Measurements from ENCODE around the gene TVP23A. TPM values are rescaled to one million over a fixed set of nuclear protein-coding genes. Genes with fewer than 3 reads are reported as not detected.
"Not testable (repeated sequence)": the region's sequence is repeated elsewhere in the genome, so short reads cannot be mapped to it uniquely, and the experiment has no call there.

Gene TVP23A
- total RNA-seq, 4 donors from 2014 or later: 1.1 to 3.3 TPM; not detected in 2

DNA sequence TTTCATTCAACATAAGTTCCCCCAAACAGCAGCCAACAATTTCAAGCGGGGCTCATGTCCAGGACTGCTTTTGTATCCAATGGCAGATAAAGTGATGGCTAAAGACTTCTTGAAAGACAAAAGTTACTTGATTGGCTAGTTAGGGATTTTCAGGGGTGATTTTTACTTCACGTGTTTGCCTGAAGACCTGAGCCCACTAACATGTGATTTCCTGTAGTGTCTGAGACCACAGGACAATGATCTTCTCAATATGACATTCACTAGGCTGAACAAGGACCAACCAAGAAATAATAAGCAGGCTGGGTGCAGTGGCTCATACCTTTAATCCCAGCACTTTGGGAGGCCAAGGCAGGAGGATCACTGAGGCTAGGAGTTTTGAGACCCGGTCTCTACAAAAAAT, 10.4 kb downstream of the TVP23A start:
- Histone ChIP-seq H3K9me3 (no peaks in the 10 kb centered on the region), H3K4me3 (no peak overlapping the region), H3K4me1 (no peaks in the 10 kb centered on the region), H3K36me3 (no peaks in the 10 kb centered on the region), H3K27ac (no peak overlapping the region), H3K27me3 (no peaks in the 10 kb centered on the region)
- no peak for DNase-seq
- TF ChIP-seq, protein P1, sequence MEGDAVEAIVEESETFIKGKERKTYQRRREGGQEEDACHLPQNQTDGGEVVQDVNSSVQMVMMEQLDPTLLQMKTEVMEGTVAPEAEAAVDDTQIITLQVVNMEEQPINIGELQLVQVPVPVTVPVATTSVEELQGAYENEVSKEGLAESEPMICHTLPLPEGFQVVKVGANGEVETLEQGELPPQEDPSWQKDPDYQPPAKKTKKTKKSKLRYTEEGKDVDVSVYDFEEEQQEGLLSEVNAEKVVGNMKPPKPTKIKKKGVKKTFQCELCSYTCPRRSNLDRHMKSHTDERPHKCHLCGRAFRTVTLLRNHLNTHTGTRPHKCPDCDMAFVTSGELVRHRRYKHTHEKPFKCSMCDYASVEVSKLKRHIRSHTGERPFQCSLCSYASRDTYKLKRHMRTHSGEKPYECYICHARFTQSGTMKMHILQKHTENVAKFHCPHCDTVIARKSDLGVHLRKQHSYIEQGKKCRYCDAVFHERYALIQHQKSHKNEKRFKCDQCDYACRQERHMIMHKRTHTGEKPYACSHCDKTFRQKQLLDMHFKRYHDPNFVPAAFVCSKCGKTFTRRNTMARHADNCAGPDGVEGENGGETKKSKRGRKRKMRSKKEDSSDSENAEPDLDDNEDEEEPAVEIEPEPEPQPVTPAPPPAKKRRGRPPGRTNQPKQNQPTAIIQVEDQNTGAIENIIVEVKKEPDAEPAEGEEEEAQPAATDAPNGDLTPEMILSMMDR (IDR thresholded peaks at IDR 0.05): no peak
- no peak for TF ChIP-seq POLR2A (IDR thresholded peaks at IDR 0.05)

DNA sequence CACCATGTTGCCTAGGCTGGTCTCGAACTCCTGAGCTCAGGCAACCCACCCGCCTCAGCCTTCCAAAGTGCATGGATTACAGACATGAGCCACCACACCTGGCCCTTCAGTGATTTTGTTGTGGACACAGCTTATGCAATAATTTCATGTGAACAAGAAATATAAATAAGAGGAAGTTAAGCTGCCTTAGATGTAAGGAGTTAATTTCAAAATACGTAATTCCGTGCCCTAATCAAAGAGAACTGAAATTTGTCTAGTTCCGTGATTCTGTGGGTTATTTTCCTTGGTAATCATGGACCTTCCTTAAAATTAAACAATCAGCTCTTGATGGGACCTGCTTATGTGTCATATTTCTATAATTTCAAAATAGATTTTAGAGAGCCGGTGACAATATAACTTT, 11.9 kb downstream of the TVP23A start:
- TF ChIP-seq, protein P1 (IDR thresholded peaks at IDR 0.05): no peak
- TF ChIP-seq POLR2A (IDR thresholded peaks at IDR 0.05): no peak
- H3K9me3 ChIP-seq: no peaks in the 10 kb centered on the region
- no peaks in the 10 kb centered on the region for H3K4me1 ChIP-seq
- DNase-seq: no peak
- H3K27ac ChIP-seq: no peak overlapping the region
- H3K27me3 ChIP-seq: no peaks in the 10 kb centered on the region
- H3K4me3 ChIP-seq: no peak overlapping the region
- no peaks in the 10 kb centered on the region for H3K36me3 ChIP-seq

DNA sequence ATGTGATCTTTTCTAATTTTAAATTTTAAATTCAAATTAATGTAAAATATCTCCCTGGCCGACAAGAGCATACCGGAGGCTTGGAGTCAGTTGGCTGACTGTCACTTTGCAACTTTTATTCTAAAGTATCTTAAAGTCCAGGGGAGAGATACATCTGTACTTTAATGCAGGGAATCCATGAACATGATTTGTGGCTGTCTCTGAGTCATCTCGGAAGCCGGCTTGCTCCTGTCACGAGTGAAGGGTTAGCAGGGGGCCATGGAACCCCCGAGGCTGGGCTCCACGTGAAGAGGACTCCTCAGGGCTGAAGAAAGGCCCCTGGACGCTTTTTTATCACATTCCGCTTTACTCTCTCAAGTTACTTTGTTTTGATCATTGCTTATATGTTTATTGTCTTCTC, 13.3 kb downstream of the TVP23A start:
- no peak for DNase-seq
- Histone ChIP-seq H3K9me3 (no peaks in the 10 kb centered on the region), H3K27me3 (no peaks in the 10 kb centered on the region), H3K4me1 (no peaks in the 10 kb centered on the region), H3K36me3 (no peaks in the 10 kb centered on the region), H3K27ac (no peak overlapping the region), H3K4me3 (no peak overlapping the region)
- TF ChIP-seq POLR2A (IDR thresholded peaks at IDR 0.05): no peak
- TF ChIP-seq, protein P1 (IDR thresholded peaks at IDR 0.05): no peak

DNA sequence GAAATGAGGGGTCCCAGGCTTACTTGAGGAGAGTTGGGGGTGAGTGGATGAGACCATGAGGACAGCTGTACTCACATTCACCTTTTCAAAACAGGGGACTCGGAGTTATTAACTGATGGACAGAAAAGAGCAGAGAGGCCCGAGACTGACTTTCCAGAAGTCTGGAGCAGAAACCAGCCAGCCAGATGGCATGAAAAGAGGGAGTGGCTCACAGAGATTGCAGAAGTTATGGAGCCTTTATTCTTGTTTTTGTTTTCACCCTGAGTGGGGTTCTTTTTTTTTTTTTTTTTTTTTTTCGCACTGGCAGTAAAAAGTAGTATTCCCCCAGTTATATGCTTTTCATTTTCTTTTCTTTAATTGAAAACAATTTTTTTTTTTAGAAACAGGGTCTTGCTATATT, 18.9 kb downstream of the TVP23A start:
- Histone ChIP-seq H3K4me3 (no peak overlapping the region), H3K27me3 (no peaks in the 10 kb centered on the region), H3K27ac (no peak overlapping the region), H3K36me3 (no peaks in the 10 kb centered on the region), H3K4me1 (no peaks in the 10 kb centered on the region), H3K9me3 (no peaks in the 10 kb centered on the region)
- no peak for TF ChIP-seq POLR2A (IDR thresholded peaks at IDR 0.05)
- TF ChIP-seq, protein P1 (IDR thresholded peaks at IDR 0.05): no peak
- DNase-seq: no peak

DNA sequence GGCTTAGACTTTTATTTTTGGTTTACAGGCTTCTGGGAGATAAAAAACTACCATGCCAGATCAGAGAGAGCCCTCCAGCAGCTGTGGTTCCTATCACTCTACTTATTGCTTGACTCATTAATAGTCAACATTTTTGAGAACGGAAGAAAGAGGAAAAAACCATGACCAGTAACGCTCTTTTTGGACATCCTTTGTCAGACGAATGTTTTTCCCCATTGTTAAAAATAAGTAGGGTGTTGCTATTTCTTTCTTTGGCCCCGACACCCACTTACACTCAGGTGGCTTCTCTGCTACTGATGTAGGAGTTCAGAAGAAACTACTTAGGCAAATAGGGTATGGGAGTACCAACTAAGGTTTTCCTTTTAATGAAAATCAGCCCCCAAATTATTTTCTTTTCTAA, 27.5 kb downstream of the TVP23A start:
- H3K4me1 ChIP-seq: no peaks in the 10 kb centered on the region
- TF ChIP-seq, protein P1 (IDR thresholded peaks at IDR 0.05): no peak
- no peak for TF ChIP-seq POLR2A (IDR thresholded peaks at IDR 0.05)
- no peak overlapping the region for H3K4me3 ChIP-seq
- H3K27ac ChIP-seq: no peak overlapping the region
- no peaks in the 10 kb centered on the region for H3K27me3 ChIP-seq
- H3K36me3 ChIP-seq: no peaks in the 10 kb centered on the region
- DNase-seq: no peak
- H3K9me3 ChIP-seq: no peaks in the 10 kb centered on the region

DNA sequence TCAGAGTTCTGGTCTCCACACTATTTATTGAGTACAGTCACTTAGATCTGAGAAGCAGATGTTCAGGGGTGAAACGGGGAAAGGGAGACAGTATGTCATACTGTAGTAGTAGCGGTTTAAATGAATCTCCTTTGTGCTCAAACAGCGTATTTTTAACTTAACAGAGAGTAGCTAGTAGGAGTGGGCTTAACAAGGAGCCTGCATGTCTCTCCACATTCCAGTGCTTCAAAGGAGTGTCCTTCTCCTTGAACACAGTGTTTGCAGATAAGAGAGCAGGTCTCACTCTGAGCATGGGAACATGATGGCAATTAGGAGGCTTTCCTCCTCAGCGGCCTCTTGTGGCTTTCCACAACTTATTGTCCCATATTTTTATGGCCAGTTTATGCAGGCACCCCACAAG, 30.0 kb downstream of the TVP23A start:
- not testable (repeated sequence) for H3K36me3 ChIP-seq, H3K27ac ChIP-seq, H3K9me3 ChIP-seq, DNase-seq, H3K27me3 ChIP-seq, H3K4me3 ChIP-seq, H3K4me1 ChIP-seq

Data from Peyer's patch (tissue), 4 donors.